A673 (cell line): ENCODE results near the gene PYHIN1.

ENCODE experiments used
- EZH2 ChIP-seq: fragments of 200-600 bp; sonication (generic); IDR thresholded peaks from 2 replicates; pipeline ENCODE4 v1.6.1; 2017; ENCODE audit warnings: borderline replicate concordance, low read depth, mild to moderate bottlenecking, mixed read lengths, antibody characterized with exemption, low read length; ENCODE audit not compliant: poor library complexity, severe bottlenecking
- TF ChIP-seq, protein P1 (sequence below): fragments of 300-800, 200-600 bp; sonication (generic); conservative IDR thresholded peaks from 2 replicates; pipeline ENCODE4 v1.5.1; 2017; ENCODE audit warnings: low read depth, mild to moderate bottlenecking, antibody characterized with exemption, low read length, moderate library complexity, mixed read lengths

DNA sequence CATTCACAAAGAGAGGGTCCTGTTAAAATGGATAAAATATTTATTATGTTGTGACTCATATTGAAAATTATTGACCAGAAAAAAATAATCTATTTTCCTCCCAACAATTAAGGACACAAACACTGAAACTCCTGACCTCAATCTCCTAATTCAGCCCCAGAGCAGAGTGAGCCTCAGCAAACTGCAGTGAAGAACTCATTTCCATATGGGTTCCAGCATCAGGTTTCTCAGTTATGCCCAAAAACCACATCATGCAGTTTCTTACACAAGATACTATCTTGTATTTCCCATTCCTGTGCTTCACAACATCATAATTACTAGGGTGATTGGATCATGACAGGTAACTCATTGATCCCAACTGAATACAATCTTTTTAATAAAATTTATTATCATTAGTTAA, 15.4 kb downstream of the PYHIN1 start:
- TF ChIP-seq, protein P1, sequence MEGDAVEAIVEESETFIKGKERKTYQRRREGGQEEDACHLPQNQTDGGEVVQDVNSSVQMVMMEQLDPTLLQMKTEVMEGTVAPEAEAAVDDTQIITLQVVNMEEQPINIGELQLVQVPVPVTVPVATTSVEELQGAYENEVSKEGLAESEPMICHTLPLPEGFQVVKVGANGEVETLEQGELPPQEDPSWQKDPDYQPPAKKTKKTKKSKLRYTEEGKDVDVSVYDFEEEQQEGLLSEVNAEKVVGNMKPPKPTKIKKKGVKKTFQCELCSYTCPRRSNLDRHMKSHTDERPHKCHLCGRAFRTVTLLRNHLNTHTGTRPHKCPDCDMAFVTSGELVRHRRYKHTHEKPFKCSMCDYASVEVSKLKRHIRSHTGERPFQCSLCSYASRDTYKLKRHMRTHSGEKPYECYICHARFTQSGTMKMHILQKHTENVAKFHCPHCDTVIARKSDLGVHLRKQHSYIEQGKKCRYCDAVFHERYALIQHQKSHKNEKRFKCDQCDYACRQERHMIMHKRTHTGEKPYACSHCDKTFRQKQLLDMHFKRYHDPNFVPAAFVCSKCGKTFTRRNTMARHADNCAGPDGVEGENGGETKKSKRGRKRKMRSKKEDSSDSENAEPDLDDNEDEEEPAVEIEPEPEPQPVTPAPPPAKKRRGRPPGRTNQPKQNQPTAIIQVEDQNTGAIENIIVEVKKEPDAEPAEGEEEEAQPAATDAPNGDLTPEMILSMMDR, result no peak
- TF ChIP-seq EZH2, result no peak
